MCF 10A (cell line): ENCODE data around the gene SASH1. TPM values are rescaled to one million over a fixed set of nuclear protein-coding genes. Genes with fewer than 3 reads are reported as not detected.

Experiments used
- BruUV-seq: library from RNA; stranded (reverse); fragments of 400-500 nt; replicated peaks from 2 replicates; lab custom pipeline; 2021; lab: Mats Ljungman, UMichigan
- CTCF ChIA-PET: fragments of 300-600 bp; sonication (Branson Sonifier 250); formaldehyde crosslinking; extraction: SDS; loops from one replicate; lab custom pipeline; 2021; ENCODE audit warnings: antibody characterized with exemption, inconsistent platforms; lab: Yijun Ruan, JAX
- POLR2A ChIA-PET: fragments of 300-600, 350-650 bp; sonication (Branson Sonifier 250); formaldehyde crosslinking; extraction: SDS; loops from one replicate; lab custom pipeline; 2020; ENCODE audit warnings: antibody characterized with exemption, inconsistent platforms; lab: Yijun Ruan, JAX
- DNase-seq: peaks from one replicate; pipeline ENCODE4 v3.0.0-alpha.2; 2018; ENCODE audit not compliant: unreplicated experiment
- H3K27ac Mint-ChIP-seq: one replicate; pipeline ENCODE4 v1.8.0; 2022; ENCODE audit warnings: mild to moderate bottlenecking, low read depth, mixed read lengths; ENCODE audit not compliant: unreplicated experiment
- H3K27me3 Mint-ChIP-seq: one replicate; pipeline ENCODE4 v1.8.0; 2022; ENCODE audit warnings: mixed read lengths; ENCODE audit not compliant: insufficient read depth, unreplicated experiment
- H3K36me3 Mint-ChIP-seq: one replicate; pipeline ENCODE4 v1.8.0; 2022; ENCODE audit warnings: mild to moderate bottlenecking, moderate library complexity, mixed read lengths; ENCODE audit not compliant: insufficient read depth, unreplicated experiment
- H3K4me1 Mint-ChIP-seq: one replicate; pipeline ENCODE4 v1.8.0; 2022; ENCODE audit warnings: mixed read lengths; ENCODE audit not compliant: insufficient read depth, unreplicated experiment
- H3K4me3 Mint-ChIP-seq: one replicate; pipeline ENCODE4 v1.8.0; 2022; ENCODE audit warnings: mild to moderate bottlenecking, moderate library complexity, mixed read lengths; ENCODE audit not compliant: unreplicated experiment
- H3K9me3 Mint-ChIP-seq: one replicate; pipeline ENCODE4 v1.8.0; 2022; ENCODE audit warnings: mixed read lengths; ENCODE audit not compliant: unreplicated experiment
- intact Hi-C: fragments of 100-400 bp; cut with micrococcal nuclease; formaldehyde crosslinking; loops from 2 replicates; pipeline ENCODE4 v1.14.1; 2022
- total RNA-seq: library from RNA; stranded (reverse); gene quantifications from 2 replicates; pipeline ENCODE4 v1.2.3, GENCODE V29; 2022
- TF ChIP-seq, protein P1 (sequence below): fragments of 200-600 bp; IDR thresholded peaks from one replicate; pipeline ENCODE4 v1.8.0; 2022; ENCODE audit warnings: antibody characterized with exemption, mild to moderate bottlenecking; ENCODE audit not compliant: unreplicated experiment

The SASH1 gene
- total RNA-seq, 1 experiment from 2014 or later = 18.4 TPM

DNA sequence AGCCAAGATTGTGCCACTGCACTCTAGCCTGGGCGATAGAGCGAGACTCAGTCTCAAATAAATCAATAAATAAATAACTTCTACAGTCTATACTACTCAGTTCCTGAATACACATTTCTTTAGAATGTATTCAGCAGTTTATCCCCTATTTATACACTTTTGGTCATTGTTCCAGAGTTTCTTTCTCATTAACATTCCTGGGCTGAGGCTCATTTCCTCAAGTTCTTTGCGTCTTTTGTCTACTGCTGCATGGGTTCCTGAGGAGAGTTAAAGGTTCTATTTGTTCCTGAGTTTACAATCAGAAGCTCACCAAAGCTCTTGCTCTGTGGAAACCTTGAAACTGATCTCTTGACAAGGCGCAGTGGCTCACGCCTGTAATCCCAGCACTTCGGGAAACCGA, 37.7 kb upstream of the SASH1 start:
- H3K36me3 Mint-ChIP-seq = no peaks in the 10 kb centered on the region
- H3K27me3 Mint-ChIP-seq = no peaks in the 10 kb centered on the region
- no peak for DNase-seq
- ChIA-PET POLR2A (no interaction called here), CTCF (interaction anchor here (0.6 kb wide), 1 partner anchor 14 kb away, joined by 3 read pairs; no protein-coding TSS in a partner anchor)
- TF ChIP-seq, protein P1, sequence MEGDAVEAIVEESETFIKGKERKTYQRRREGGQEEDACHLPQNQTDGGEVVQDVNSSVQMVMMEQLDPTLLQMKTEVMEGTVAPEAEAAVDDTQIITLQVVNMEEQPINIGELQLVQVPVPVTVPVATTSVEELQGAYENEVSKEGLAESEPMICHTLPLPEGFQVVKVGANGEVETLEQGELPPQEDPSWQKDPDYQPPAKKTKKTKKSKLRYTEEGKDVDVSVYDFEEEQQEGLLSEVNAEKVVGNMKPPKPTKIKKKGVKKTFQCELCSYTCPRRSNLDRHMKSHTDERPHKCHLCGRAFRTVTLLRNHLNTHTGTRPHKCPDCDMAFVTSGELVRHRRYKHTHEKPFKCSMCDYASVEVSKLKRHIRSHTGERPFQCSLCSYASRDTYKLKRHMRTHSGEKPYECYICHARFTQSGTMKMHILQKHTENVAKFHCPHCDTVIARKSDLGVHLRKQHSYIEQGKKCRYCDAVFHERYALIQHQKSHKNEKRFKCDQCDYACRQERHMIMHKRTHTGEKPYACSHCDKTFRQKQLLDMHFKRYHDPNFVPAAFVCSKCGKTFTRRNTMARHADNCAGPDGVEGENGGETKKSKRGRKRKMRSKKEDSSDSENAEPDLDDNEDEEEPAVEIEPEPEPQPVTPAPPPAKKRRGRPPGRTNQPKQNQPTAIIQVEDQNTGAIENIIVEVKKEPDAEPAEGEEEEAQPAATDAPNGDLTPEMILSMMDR = no peak
- H3K9me3 Mint-ChIP-seq = no peaks in the 10 kb centered on the region
- H3K4me1 Mint-ChIP-seq = no peaks in the 10 kb centered on the region
- no peak overlapping the region for H3K4me3 Mint-ChIP-seq
- no TSS peak for BruUV-seq
- H3K27ac Mint-ChIP-seq = no peak overlapping the region
- intact Hi-C loops = no loop called here

DNA sequence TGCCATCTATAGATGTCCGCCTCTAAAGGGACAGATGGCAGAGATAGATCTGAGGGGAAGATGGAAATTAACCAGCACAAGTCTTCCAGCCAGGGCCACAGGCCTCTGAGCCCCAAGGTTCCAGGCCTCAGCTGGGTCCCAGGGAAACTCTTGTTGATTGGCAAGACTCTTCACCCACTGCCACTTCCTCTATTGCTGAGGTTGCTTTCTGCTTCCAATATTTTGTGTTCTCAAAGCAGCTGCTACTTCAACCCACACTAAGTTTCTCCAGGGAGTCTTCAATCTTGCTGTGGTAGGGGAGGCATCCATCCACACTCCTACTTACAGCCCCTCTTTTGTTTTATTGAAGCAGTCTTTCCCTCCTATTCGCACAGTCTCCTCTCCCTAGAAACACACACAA, 36.4 kb upstream of the SASH1 start:
- Mint-ChIP-seq H3K4me1 (no peaks in the 10 kb centered on the region), H3K4me3 (no peak overlapping the region), H3K9me3 (no peaks in the 10 kb centered on the region), H3K27ac (no peak overlapping the region), H3K36me3 (no peaks in the 10 kb centered on the region), H3K27me3 (no peaks in the 10 kb centered on the region)
- no TSS peak for BruUV-seq
- intact Hi-C loops = no loop called here
- DNase-seq = no peak
- TF ChIP-seq, protein P1 = no peak
- CTCF ChIA-PET = no interaction called here
- POLR2A ChIA-PET = no interaction called here

DNA sequence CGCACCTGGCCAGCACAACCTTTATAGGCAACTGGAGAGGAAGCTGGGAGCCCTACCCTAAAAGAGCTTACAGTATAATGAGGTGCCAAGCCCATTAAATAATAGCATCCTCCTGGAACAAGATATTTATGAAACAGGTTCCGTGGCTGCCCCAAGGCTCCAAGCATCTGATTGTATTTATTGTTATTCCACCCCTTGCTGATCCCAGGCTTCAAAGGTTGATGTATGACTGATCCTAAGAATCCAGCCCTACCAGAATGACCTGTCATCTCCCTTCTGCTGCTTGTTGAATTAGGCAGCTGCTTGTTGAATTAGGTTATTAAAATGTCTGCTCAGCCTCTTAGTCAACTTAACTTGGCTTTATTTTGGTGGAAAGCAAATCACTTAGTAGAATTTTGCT, 35.2 kb upstream of the SASH1 start:
- H3K9me3 Mint-ChIP-seq = no peaks in the 10 kb centered on the region
- POLR2A ChIA-PET = no interaction called here
- TF ChIP-seq, protein P1 = no peak
- CTCF ChIA-PET = no interaction called here
- intact Hi-C loops = no loop called here
- DNase-seq = no peak
- no peaks in the 10 kb centered on the region for H3K36me3 Mint-ChIP-seq
- no peak overlapping the region for H3K27ac Mint-ChIP-seq
- no peaks in the 10 kb centered on the region for H3K27me3 Mint-ChIP-seq
- no peaks in the 10 kb centered on the region for H3K4me1 Mint-ChIP-seq
- no TSS peak for BruUV-seq
- H3K4me3 Mint-ChIP-seq = no peak overlapping the region

DNA sequence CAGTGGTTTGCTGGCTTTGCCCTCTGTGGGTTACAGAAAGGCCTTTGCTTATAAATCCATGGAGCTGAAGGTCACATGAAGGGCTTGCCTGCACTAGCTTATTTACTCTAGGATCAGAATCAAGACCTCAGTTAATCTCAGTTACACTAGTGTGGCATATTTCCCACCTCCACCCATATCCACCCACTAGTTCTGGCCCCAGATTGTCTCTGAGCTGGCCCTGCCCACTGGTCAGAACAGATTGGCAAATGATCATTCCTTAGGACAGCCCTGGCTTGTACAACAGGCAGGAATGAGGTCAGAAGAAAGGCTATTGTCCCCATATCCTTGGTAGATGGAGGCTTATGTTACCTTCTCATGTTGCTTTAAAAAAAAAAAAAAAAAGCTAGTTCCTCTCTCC, 33.3 kb upstream of the SASH1 start:
- H3K36me3 Mint-ChIP-seq = no peaks in the 10 kb centered on the region
- H3K4me3 Mint-ChIP-seq = no peak overlapping the region
- ChIA-PET CTCF (interaction anchor here (0.6 to 1.1 kb wide), 3 partner anchors 42 to 132 kb away, joined by 3 to 5 read pairs (median 3); no protein-coding TSS in a partner anchor), POLR2A (interaction anchor here (1.2 kb wide), 1 partner anchor 13 kb away, joined by 3 read pairs; no protein-coding TSS in a partner anchor)
- no peaks in the 10 kb centered on the region for H3K27me3 Mint-ChIP-seq
- H3K4me1 Mint-ChIP-seq = no peaks in the 10 kb centered on the region
- H3K9me3 Mint-ChIP-seq = no peaks in the 10 kb centered on the region
- TF ChIP-seq, protein P1 = no peak
- intact Hi-C loops = no loop called here
- DNase-seq = no peak
- no TSS peak for BruUV-seq
- H3K27ac Mint-ChIP-seq = no peak overlapping the region
